GM12864 (cell line): ENCODE results near the gene MKLN1.

Experiments used
- DNase-seq: peaks from one replicate; pipeline ENCODE4 v3.0.0-alpha.2; 2011; ENCODE audit warnings: low read depth
- H3K4me3 ChIP-seq: 2 replicates; pipeline ENCODE4 v1.5.1; 2011; ENCODE audit warnings: mild to moderate bottlenecking, low read depth, low read length, control low read depth
- TF ChIP-seq, protein P1 (sequence below): IDR thresholded peaks from 2 replicates; pipeline ENCODE4 v1.5.1; 2011; ENCODE audit warnings: low read depth, mild to moderate bottlenecking, moderate library complexity, low read length, control low read depth, inconsistent platforms; ENCODE audit errors: missing control alignments

MKLN1 gene

DNA sequence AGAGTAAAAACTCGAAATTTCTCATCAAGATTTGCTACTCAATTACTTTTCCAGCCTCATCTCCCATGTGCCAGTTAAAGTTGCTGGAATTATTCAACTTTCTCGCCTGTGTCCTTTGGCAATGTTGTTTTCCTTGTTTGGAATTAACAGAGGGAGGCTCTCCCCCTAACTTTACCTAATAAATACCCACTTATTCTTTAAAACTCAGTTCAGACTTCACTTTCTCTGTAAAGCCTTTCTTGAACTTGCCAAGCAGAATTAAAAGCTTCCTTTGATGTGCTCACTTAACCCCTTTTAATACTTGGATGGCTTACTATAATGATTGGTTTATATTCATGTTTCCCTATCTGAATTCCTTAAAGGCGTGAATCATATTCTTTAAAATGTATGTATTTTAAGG lies 104.1 kb downstream of the MKLN1 start:
- no peak overlapping the region for H3K4me3 ChIP-seq
- TF ChIP-seq, protein P1, sequence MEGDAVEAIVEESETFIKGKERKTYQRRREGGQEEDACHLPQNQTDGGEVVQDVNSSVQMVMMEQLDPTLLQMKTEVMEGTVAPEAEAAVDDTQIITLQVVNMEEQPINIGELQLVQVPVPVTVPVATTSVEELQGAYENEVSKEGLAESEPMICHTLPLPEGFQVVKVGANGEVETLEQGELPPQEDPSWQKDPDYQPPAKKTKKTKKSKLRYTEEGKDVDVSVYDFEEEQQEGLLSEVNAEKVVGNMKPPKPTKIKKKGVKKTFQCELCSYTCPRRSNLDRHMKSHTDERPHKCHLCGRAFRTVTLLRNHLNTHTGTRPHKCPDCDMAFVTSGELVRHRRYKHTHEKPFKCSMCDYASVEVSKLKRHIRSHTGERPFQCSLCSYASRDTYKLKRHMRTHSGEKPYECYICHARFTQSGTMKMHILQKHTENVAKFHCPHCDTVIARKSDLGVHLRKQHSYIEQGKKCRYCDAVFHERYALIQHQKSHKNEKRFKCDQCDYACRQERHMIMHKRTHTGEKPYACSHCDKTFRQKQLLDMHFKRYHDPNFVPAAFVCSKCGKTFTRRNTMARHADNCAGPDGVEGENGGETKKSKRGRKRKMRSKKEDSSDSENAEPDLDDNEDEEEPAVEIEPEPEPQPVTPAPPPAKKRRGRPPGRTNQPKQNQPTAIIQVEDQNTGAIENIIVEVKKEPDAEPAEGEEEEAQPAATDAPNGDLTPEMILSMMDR: no peak
- no peak for DNase-seq

DNA sequence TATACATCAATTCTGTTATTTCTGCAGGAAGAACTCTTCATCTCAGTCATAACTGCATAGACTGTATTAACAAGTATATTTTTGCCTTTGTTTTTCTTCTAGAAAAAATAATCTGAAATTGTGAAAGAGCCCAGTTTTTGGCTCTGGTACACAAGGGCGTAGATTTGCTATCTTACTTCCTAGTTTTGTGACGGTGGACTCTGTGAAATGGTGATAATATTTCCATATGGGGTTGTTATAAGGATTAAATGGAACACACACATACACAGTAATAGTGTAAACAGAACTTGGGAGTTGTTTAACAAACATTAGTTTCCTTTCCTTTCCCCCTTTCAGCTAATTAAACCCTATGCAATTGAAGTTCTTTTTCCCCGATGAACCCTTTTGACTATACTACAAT lies 108.7 kb downstream of the MKLN1 start:
- no peak for DNase-seq
- no peak overlapping the region for H3K4me3 ChIP-seq
- TF ChIP-seq, protein P1: no peak

DNA sequence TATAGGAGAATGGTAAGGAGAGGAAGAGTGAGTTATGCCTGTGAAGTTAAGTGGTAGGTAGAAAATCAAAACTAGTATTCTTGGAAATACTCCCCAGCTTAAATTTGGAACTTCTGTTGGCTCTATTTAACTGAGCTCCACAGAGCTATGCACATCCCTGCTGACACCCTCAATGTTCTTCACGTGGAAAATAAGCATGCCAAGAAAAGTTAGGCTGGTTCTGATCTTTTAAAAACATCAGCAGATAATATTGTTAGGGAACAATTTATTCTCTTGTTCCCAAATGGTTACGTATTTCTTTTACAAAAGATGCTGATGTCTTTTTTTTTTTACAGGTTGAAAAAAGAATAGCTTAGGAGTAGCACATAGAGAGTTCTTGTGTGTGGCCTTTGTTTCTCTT lies 111.3 kb downstream of the MKLN1 start:
- TF ChIP-seq, protein P1: no peak
- H3K4me3 ChIP-seq: no peak overlapping the region
- no peak for DNase-seq

DNA sequence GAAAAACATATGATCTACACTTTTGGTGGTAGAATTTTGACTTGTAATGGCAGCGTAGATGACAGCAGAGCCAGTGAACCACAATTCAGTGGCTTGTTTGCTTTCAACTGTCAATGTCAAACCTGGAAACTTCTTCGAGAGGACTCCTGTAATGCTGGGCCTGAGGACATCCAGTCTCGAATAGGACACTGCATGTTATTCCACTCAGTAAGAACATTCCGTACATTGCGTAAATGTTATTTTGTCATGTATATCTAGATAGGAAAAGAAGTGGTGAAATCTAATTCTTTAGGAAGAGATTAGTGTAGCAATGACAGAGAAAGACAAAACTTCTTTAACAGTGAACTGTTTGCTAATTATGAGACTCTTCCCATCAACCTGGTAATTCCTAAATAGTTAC lies 115.8 kb downstream of the MKLN1 start:
- DNase-seq: no peak
- TF ChIP-seq, protein P1: no peak
- no peak overlapping the region for H3K4me3 ChIP-seq

DNA sequence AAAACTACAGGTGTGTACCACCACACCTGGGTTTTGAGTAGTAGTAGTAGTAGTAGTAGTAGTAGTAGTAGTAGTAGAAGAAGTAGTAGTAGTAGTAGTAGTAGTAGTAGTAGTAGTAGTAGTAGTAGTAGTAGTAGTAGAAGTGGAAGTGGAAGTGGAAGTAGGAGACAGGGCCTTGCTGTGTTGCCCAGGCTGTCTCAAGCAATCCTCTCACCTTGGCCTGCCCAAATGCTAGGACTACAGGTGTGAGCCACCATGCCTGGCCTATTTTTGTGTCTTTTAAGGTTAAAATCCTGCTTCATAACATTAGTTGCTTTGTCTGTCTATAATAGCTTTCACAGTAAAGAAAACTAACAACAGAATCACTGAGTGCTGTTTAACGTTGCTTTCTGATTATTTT lies 117.0 kb downstream of the MKLN1 start:
- TF ChIP-seq, protein P1: no peak
- no peak for DNase-seq
- H3K4me3 ChIP-seq: no peak overlapping the region

DNA sequence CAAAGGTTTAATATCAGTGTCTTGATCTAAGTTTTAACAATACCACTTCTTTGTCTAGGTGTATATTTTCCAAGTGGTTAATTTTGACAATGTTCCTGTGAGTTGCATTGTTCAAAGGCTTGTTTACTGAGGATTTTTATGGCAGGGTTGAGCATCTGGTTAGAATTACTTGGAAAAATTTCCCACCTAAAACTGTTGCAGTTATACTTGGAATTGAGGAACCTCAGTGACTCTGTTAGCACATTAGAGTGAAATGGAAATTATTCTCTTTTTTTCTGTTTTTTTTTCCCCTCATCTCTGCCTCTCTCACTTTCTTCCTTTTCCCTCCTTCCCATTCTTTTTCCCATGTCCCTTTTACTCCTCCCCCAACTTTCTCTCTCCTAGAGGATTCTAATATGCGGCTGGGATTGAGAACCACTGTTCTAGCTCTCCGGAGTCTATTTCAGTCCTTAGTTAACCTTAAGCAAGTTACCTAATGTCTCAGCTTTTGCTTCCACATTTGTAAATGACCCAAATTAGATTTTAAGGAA lies 121.8 kb downstream of the MKLN1 start:
- no peak overlapping the region for H3K4me3 ChIP-seq
- DNase-seq: no peak
- TF ChIP-seq, protein P1: no peak

DNA sequence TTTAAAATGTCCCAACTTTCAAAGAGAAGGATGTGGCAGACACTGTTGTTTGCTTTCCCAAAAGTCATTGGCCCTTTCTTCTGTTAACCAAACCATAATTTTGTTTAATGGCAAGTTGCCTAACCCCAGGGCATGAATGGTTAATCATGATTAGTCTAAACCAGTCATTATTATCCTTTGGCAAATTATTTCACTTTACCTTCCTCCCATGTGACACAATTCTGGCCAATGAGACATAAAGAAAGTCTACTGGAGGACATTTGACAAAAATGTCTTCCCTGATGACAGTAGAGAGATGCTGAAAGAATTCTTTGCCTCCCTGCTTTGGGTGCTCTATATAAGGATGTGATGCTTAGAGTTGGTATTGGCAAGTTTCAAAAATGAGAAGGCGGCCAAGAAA lies 126.8 kb downstream of the MKLN1 start:
- no peak overlapping the region for H3K4me3 ChIP-seq
- no peak for DNase-seq
- TF ChIP-seq, protein P1: no peak
